Loucy (cell line): ENCODE data around the gene ST3GAL2.

ENCODE experiments used
- H2AFZ ChIP-seq: fragments of 200-600 bp; sonication (generic); 2 replicates; pipeline ENCODE4 v1.6.0; 2016; ENCODE audit warnings: antibody characterized with exemption, mild to moderate bottlenecking, low read length, moderate library complexity
- H3F3A ChIP-seq: fragments of 200-600 bp; 2 replicates; pipeline ENCODE4 v1.6.0; 2016; ENCODE audit warnings: antibody characterized with exemption, low read depth, mild to moderate bottlenecking
- H3K27me3 ChIP-seq: fragments of 200-600 bp; sonication (generic); 2 replicates; pipeline ENCODE4 v1.6.1; 2014; ENCODE audit warnings: low read length, mild to moderate bottlenecking; ENCODE audit not compliant: insufficient read depth, poor library complexity, severe bottlenecking
- H3K36me3 ChIP-seq: fragments of 200-600 bp; sonication (generic); 2 replicates; pipeline ENCODE4 v1.6.1; 2016; ENCODE audit warnings: low read length; ENCODE audit not compliant: insufficient read depth
- H3K4me1 ChIP-seq: fragments of 200-600 bp; sonication (generic); 2 replicates; pipeline ENCODE4 v1.5.1; 2014; ENCODE audit warnings: low read length, mild to moderate bottlenecking; ENCODE audit not compliant: insufficient read depth, poor library complexity, severe bottlenecking
- H3K4me2 ChIP-seq: fragments of 200-600 bp; sonication (generic); 2 replicates; pipeline ENCODE4 v1.6.0; 2014; ENCODE audit warnings: antibody characterized with exemption, low read length, low read depth, mild to moderate bottlenecking; ENCODE audit not compliant: poor library complexity, severe bottlenecking
- H3K4me3 ChIP-seq: fragments of 200-600 bp; sonication (generic); 2 replicates; pipeline ENCODE4 v1.5.1; 2014; ENCODE audit warnings: low read length, mild to moderate bottlenecking, mixed read lengths; ENCODE audit not compliant: poor library complexity, severe bottlenecking
- H3K79me2 ChIP-seq: fragments of 200-600 bp; sonication (generic); 2 replicates; pipeline ENCODE4 v1.6.1; 2014; ENCODE audit warnings: low read length; ENCODE audit not compliant: insufficient read depth
- H3K9ac ChIP-seq: fragments of 200-600 bp; sonication (generic); 2 replicates; pipeline ENCODE4 v1.6.0; 2014; ENCODE audit warnings: mild to moderate bottlenecking, low read depth, low read length, moderate library complexity; ENCODE audit not compliant: poor library complexity, severe bottlenecking
- H3K9me2 ChIP-seq: fragments of 200-600 bp; sonication (generic); replicated peaks from 2 replicates; pipeline ENCODE4 v1.6.1; 2016; ENCODE audit warnings: low read depth, low read length, mixed read lengths
- H3K9me3 ChIP-seq: fragments of 200-600 bp; sonication (generic); 2 replicates; pipeline ENCODE4 v1.6.1; 2014; ENCODE audit warnings: mild to moderate bottlenecking, antibody characterized with exemption, low read length, low read depth; ENCODE audit not compliant: insufficient read depth
- H4K20me1 ChIP-seq: fragments of 200-600 bp; sonication (generic); 2 replicates; pipeline ENCODE4 v1.6.0; 2014; ENCODE audit warnings: antibody characterized with exemption, low read length, mild to moderate bottlenecking; ENCODE audit not compliant: insufficient read depth, poor library complexity, severe bottlenecking
- CTCF ChIP-seq: fragments of 200-600 bp; sonication (generic); conservative IDR thresholded peaks from 2 replicates; pipeline ENCODE4 v1.5.1; 2014; ENCODE audit warnings: mild to moderate bottlenecking, antibody characterized with exemption, low read length
- EZH2phosphoT487 ChIP-seq: fragments of 200-600 bp; IDR thresholded peaks from 2 replicates; pipeline ENCODE4 v1.6.1; 2018; ENCODE audit warnings: antibody characterized with exemption, mild to moderate bottlenecking, moderate library complexity, borderline replicate concordance

The ST3GAL2 gene

DNA sequence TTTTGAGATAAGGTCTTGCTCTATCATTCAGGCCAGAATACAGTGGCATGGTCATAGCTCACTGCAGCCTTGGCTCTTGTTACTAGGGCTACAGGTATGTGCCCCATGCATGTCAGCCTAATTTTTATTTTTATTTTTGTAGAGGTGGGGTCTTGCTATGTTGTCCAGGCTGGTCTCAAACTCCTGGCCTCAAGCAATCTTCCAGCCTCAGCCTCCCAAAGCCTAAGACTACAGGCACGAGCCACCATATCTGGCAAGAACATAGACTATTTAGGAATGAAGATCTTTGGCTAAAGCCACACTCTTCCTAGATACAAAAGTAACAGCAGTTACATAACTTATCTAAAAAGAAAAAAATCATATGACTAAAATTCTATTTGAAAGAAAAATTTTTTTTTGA is 107.8 kb downstream of the ST3GAL2 start:
- Histone ChIP-seq H3K9me3 (no peaks in the 10 kb centered on the region), H3K36me3 (peaks cover 43% of the 10 kb centered on the region; the same call in 1 of the 2 replicates), H3K9ac (no peak overlapping the region), H3K4me3 (no peak overlapping the region), H4K20me1 (no peaks in the 10 kb centered on the region), H3K9me2 (no peaks in the 10 kb centered on the region), H3K27me3 (no peaks in the 10 kb centered on the region), H3K4me1 (no peaks in the 10 kb centered on the region), H3F3A (no peaks in the 10 kb centered on the region), H3K4me2 (no peak overlapping the region), H3K79me2 (no peaks in the 10 kb centered on the region), H2AFZ (no peak overlapping the region)
- TF ChIP-seq CTCF (no peak), EZH2phosphoT487 (no peak)
